GM18870 (cell line): ENCODE data around the gene ERI2.

Source experiments
- ATAC-seq: cut with Tn5 transposase; IDR thresholded peaks from one replicate; pipeline ENCODE4 v1.9.1; 2021; ENCODE audit warnings: moderate library complexity; ENCODE audit not compliant: unreplicated experiment

ERI2 gene

GRCh38 chr16:20806168-20807050 is at the start of gene ERI2, which contains the start of gene REXO5:
Gene ERI2 (minus strand): TSS chr16:20806472. CDS start chr16:20806430, 42 bp downstream.
Gene REXO5 (plus strand): TSS chr16:20806527. CDS start chr16:20806954, 427 bp downstream.
- peak; percentile 56 for ATAC-seq

- no peak for ATAC-seq
These were observed 48.7 kb upstream of the ERI2 start for GRCh38 chr16:20854963-20855362.

- no peak for ATAC-seq
These were observed 47.8 kb upstream of the ERI2 start for GRCh38 chr16:20853981-20854620.

GRCh38 chr16:20853143-20853542 is 46.9 kb upstream of the ERI2 start:
- ATAC-seq, result no peak

GRCh38 chr16:20851601-20852000 is 45.3 kb upstream of the ERI2 start:
- no peak for ATAC-seq

- no peak for ATAC-seq
These were observed 44.7 kb upstream of the ERI2 start for GRCh38 chr16:20850981-20851380.

GRCh38 chr16:20849589-20850390 is 43.5 kb upstream of the ERI2 start:
- no peak for ATAC-seq

- no peak for ATAC-seq
These were observed 41.3 kb upstream of the ERI2 start for GRCh38 chr16:20847550-20847949.

GRCh38 chr16:20846551-20846950 is 40.3 kb upstream of the ERI2 start:
- ATAC-seq, result no peak

- ATAC-seq, result no peak
These were observed 39.8 kb upstream of the ERI2 start for GRCh38 chr16:20846030-20846429.

GRCh38 chr16:20844588-20844987 is 38.3 kb upstream of the ERI2 start:
- no peak for ATAC-seq

GRCh38 chr16:20844054-20844453 is 37.8 kb upstream of the ERI2 start:
- ATAC-seq, result no peak

GRCh38 chr16:20839504-20839903 is 33.2 kb upstream of the ERI2 start:
- ATAC-seq, result no peak

GRCh38 chr16:20838240-20838639 is 32.0 kb upstream of the ERI2 start:
- no peak for ATAC-seq

- ATAC-seq, result no peak
These were observed 26.8 kb upstream of the ERI2 start for GRCh38 chr16:20833086-20833485.

GRCh38 chr16:20830372-20830771 is 24.1 kb upstream of the ERI2 start:
- no peak for ATAC-seq

GRCh38 chr16:20829536-20829935 is 23.3 kb upstream of the ERI2 start:
- ATAC-seq, result no peak

- ATAC-seq, result no peak
These were observed 19.8 kb upstream of the ERI2 start for GRCh38 chr16:20826039-20826566.

GRCh38 chr16:20822521-20823325 is 16.5 kb upstream of the ERI2 start:
- ATAC-seq, result no peak

- ATAC-seq, result no peak
These were observed 15.4 kb upstream of the ERI2 start for GRCh38 chr16:20821682-20822081.
